ENCODE measurements around the gene AXL. TPM values are rescaled to one million over a fixed set of nuclear protein-coding genes. Genes with fewer than 3 reads are reported as not detected.

The AXL gene
- total RNA-seq, 2 donors from 2014 or later, result 0.74 TPM; not detected in 1

DNA sequence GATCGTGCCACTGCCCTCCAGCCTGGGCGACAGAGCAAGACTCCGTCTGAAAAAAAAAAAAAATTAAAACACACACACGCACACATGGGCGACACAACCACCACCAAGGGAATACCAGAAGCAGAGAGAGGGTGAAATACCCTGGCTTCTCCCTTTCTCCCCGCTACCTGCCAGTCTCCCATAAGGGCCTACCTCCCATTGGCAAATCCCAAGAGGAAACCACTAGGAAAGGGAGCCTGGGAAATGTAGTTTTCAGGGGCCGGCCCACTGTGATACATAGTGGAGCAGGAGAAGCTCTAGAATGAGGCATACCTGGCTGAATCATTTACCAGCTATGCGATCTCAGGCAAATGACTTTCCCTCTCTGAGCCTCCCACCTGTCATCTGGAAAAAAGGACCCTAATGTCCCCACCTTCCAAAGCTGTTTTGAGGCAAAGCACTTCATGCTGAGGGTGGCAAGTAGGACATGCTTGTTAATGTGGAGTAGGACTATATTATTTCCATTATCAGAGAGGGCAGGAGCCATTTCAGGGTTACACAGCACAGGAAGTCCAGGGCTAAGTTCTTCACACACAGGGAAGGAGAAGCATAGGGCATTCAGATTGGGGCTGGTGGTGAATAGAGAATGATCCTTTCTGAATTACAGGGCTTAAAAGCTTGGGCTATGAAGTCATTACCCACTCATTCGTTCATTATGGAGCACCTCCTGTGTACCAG, 30.8 kb downstream of the AXL start:
- DNase-seq (ENCODE audit: low spot score in 2 of 2) (no peak), ATAC-seq (no peak)
- H3K27ac Mint-ChIP-seq, result no peak overlapping the region
- no peaks in the 10 kb centered on the region for H3K36me3 Mint-ChIP-seq
- H3K9me3 Mint-ChIP-seq, result no peaks in the 10 kb centered on the region

DNA sequence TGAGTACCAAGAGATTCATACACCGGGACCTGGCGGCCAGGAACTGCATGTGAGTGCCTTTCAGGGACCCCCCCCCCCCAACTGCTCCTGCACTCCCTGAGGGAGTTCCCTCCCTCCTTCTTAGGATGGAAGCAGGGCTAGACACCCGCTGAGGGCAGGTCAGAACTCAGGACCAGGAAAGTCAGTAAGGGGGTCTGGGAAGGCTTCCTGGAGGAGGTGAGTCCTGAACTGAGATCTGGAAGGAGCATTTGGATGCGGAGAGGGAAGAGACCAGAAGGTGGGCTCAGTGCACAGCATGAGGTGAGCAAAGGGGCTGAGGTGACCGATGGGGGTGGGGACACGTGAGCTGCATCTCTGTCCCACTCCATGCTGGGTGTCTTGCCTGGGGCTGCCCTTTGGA, 34.6 kb downstream of the AXL start:
- DNase-seq (ENCODE audit: low spot score in 2 of 2) (no peak), ATAC-seq (no peak)
- H3K9me3 Mint-ChIP-seq, result no peaks in the 10 kb centered on the region
- no peaks in the 10 kb centered on the region for H3K36me3 Mint-ChIP-seq
- no peak overlapping the region for H3K27ac Mint-ChIP-seq

DNA sequence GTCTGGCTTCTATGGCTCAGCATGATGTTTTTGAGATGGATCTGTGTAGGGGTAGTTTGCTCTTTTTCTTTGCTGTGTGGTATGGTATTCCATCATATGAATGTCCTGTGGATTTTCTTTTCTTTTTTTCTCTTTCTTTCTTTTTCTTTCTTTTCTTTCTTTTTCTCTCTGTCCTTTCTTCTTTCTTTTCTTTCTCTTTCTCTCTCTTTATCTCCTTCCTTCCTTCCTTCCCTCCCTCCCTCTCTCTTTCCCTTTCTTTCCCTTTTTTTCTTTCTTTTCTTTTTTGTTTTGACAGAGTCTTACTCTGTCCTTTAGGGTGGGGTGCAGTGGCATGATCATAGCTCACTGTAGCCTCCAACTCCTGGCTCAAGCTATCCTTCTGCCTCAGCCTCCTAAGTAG, 36.1 kb downstream of the AXL start:
- no peak for DNase-seq (ENCODE audit: low spot score in 2 of 2)
- ATAC-seq, result no peak
- Mint-ChIP-seq H3K36me3 (no peaks in the 10 kb centered on the region), H3K9me3 (no peaks in the 10 kb centered on the region), H3K27ac (peak overlapping the region in 1 of 2 donors; percentile 41)

DNA sequence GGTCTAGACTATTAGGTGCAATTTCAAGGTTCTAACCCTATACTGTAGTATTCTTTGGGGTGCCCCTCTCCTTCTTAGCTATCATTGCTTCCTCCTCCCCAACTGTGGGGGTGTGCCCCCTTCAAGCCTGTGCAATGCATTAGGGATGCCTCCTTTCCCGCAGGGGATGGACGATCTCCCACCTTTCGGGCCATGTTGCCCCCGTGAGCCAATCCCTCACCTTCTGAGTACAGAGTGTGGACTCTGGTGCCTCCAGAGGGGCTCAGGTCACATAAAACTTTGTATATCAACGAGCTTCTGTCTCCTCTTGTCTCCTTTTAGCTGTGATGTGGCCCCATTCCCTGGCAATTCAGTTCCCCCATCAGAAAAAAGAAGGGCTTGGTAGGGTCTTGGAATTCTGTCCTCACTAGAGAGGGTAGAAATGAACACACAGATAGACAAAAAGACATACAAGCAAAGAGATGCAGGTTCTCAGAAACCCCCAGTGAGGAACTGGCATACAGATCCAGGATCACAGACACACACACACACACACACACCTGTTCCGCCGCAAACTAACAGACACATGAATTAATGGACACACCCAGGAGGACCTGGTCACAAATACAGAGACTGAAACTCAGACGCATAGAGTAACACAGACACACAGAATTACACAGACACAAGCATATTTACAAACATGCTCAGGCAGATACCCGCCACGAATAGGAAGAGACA, 42.6 kb downstream of the AXL start:
- Mint-ChIP-seq H3K9me3 (no peaks in the 10 kb centered on the region), H3K36me3 (peaks cover 20 to 25% of the 10 kb centered on the region in 2 donors), H3K27ac (peak overlapping the region; percentile 99 to 100)
- no peak for ATAC-seq
- DNase-seq (ENCODE audit: low spot score in 2 of 2), result peak in 1 of 2 donors; percentile 7

DNA sequence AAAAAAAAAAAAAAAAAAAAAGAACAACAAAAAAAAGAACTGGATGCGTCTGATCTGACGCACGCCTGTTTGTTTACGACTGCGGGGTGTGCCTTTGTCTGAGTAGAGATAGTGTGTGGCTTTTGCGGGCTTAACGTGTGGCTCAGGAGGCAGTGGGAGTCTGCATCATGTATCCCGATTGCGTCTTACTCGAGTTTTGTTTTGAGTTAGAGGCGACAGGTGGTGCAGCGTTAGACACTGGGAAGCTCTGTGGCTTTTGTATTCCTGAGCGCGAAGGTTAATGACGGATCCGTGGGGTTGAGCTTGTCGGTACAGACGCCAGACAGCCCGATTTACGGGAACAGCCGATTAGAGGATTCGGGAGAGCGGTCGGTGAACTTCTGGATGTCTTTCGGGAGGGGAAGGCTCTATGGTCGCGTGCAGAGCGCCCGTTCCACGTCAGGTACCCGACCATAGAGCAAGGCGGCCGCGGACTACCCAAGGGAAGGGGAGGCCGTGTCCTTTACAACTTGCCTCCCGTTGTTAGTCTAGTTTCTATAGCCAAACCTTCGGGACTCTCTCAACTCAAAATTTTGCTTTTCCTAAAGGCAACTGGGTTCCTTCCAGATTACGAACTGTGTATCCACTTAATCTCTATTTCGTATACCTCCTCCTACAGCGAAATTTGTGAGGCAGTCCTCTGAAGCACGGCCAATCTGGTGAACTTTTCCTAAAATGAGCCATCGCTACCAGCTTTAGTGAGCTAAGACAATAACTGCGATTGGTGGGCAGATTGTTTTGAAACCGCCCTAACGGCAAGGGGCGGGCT, 44.2 kb downstream of the AXL start:
- H3K27ac Mint-ChIP-seq, result peak overlapping the region; percentile 99 to 100
- ATAC-seq, result peak; percentile 63 to 65
- H3K36me3 Mint-ChIP-seq, result peaks cover 34 to 41% of the 10 kb centered on the region in 2 donors
- H3K9me3 Mint-ChIP-seq, result no peaks in the 10 kb centered on the region
- peak; percentile 73 to 95 for DNase-seq (ENCODE audit: low spot score in 2 of 2)

DNA sequence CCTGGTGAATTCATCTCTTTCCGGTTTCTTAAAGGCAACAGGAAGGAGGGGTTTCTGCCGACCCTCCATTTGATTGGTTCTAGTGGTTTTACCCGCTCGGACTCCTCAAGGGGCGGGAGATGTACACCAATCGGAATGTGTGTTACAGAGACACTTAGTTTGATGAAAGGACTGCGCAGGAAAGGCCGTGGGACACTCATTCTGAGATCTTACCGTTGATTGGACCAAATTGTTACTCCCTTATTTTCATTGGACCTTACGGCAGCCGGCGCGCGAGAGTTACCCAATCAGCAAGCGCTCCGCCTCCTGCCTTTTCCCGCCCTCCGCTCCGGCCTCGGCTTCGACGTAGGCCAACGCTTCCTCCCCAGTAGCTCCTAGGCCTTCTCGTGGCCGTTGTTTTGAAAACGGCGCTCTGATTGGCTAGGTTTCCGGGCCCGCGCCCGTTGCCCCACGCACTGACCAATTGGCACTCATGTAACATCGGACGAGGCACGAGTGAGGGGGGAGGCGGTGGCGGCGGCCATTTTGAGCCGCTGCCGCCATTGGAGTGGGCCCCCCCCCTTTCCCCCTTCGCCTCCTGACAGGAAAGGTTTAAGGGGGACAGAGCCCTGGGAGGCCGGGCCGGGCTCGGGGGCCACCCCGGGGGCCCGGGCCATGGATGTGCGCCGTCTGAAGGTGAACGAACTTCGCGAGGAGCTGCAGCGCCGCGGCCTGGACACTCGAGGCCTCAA, 45.0 kb downstream of the AXL start, which contains the start of gene HNRNPUL1:
HNRNPUL1 (plus strand) TSS at position 523 of the 731 bp plus-strand sequence; CDS start at position 655, 132 bp downstream.
- ATAC-seq, result peak; percentile 69 to 72
- Mint-ChIP-seq H3K9me3 (no peaks in the 10 kb centered on the region), H3K36me3 (peaks cover 34 to 44% of the 10 kb centered on the region in 2 donors), H3K27ac (peak within 1 kb of the TSS; percentile 100)
- DNase-seq (ENCODE audit: low spot score in 2 of 2), result peak; percentile 100

DNA sequence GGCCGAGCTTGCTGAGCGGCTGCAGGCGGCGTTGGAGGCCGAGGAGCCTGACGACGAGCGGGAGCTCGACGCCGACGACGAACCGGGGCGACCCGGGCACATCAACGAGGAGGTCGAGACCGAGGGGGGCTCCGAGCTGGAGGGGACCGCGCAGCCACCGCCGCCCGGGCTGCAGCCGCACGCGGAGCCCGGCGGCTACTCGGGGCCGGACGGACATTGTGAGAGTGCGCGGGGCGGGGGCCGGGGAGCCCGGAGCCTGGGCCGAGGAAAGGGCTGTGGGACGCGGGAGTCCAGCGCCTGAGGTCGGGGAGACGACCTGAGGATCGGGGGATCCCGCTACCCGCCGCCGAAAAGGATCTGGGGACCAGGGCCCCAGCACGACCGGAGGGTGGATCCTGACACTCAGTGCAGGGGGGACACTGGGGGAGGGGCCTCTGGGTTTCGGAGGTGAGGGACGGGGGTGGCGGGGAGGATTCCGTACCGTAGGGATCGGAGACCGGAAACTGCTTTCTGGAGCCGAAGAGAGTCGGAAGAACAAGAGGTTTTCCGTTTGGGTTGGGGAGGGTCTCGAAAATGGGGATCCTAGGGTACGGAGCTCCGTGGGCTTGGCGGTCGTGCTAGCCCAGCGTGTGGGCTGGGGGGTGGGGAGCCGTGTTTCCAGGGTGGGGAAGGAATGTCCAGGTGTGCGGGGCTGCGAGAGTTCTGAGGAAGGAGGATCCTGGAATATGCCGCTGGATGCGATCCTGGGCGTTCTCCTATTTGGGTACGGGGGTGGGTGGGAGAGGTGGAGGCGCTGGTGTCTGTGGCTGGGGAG, 45.8 kb downstream of the AXL start:
- Mint-ChIP-seq H3K36me3 (peaks cover 34 to 44% of the 10 kb centered on the region in 2 donors), H3K27ac (peak overlapping the region; percentile 100), H3K9me3 (no peaks in the 10 kb centered on the region)
- DNase-seq (ENCODE audit: low spot score in 2 of 2), result peak in 1 of 2 donors; percentile 51
- no peak for ATAC-seq

DNA sequence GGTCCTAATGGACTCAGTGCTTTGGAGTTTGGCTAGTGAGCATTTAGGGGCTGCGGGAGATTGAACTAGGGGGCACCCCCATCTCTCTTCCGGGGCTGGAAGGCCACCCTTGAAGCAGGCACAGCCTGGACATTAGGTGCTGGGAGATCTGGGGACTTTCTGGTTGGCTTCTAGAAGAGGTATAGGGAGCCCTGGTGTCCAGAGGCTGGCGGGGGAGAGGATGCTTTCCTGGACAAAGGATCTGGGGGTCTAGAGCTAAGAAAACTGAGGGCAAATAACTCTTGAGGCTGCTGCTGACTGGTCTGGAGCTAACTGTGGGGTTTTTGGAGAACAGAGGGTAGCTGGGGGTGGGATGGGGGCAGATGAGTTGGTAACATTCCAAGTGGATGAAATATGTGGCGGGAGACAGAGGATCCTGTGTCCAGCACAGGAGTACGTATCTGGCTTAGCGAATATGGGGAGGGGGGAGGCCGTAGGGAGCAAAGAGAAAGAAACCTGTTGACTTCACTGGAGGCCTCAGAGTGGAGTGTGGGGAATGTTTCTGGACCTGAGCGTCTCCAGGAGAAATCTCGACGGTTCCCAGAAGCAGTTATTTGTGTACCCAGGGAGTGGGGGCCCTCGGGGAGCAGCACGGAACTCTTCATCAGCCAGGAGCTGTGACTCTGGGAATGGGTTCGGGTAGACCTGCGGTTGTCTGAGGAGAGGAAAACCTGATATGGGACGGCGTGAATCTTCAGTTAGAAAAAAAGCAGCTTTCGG, 46.6 kb downstream of the AXL start:
- peaks cover 34 to 44% of the 10 kb centered on the region in 2 donors for H3K36me3 Mint-ChIP-seq
- no peaks in the 10 kb centered on the region for H3K9me3 Mint-ChIP-seq
- DNase-seq (ENCODE audit: low spot score in 2 of 2), result peak in 1 of 2 donors; percentile 19
- no peak for ATAC-seq
- peak overlapping the region; percentile 100 for H3K27ac Mint-ChIP-seq

DNA sequence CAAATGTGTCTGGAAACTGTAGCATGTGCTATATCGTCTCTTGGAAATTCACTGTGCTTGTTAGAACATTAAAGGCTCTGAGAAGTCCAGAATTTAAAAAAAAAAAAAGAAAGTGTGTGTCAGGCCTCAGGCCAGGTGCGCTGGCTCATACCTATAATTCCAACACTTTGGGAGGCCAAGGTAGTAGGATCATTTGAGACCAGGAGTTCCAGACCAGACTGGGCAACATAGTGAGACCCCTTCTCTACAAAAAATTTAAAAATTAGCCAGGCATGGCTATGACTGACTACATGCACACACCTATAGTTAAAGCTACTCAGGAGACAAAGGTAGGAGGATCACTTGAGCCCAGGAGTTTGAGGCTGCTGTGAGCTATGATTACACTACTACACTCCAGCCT, 50.0 kb downstream of the AXL start:
- ATAC-seq (no peak), DNase-seq (ENCODE audit: low spot score in 2 of 2) (no peak)
- Mint-ChIP-seq H3K27ac (no peak overlapping the region), H3K36me3 (peaks cover 59 to 69% of the 10 kb centered on the region in 2 donors), H3K9me3 (no peaks in the 10 kb centered on the region)

DNA sequence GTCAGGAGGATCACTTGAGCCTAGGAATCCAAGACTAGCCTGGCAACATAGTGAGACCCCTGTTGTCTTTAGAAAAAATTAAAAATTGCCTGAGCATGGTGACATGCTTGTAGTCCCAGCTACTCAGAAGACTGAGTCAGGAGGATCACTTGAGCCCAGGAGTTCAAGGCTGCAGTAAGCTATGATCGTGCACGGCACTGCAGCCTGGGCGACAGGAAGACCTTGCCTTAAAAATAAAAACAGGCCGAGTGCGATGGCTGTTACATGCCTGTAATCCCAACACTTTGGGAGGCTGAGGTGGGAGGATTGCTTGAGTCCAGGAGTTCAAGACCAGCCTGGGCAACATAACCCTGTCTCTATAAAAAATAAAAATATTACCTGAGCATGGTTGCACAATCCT, 50.5 kb downstream of the AXL start:
- Mint-ChIP-seq H3K36me3 (peaks cover 63 to 74% of the 10 kb centered on the region in 2 donors), H3K27ac (no peak overlapping the region), H3K9me3 (no peaks in the 10 kb centered on the region)
- DNase-seq (ENCODE audit: low spot score in 2 of 2) (no peak), ATAC-seq (no peak)

DNA sequence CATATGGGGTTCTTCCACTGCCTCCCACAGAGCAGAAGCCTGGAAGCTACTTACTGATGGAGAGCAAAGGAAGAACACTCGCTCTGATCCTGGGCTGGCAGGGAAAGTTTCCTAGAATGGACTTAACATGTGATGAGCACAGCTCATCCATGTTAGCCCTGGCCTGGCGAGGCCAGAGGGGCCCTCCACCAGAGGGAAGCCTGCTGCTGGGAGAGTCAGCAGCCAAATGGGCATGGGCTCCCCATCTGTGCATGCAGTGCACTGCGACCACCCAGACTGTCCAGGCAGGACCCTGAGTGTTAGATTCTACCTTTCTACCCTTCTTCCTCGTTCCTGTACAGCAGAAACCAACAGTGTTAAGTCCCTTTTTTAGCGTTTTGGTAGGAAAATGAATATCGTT, 54.1 kb downstream of the AXL start:
- peaks cover 38 to 54% of the 10 kb centered on the region in 2 donors for H3K36me3 Mint-ChIP-seq
- DNase-seq (ENCODE audit: low spot score in 2 of 2) (no peak), ATAC-seq (no peak)
- H3K27ac Mint-ChIP-seq, result no peak overlapping the region
- H3K9me3 Mint-ChIP-seq, result no peaks in the 10 kb centered on the region

DNA sequence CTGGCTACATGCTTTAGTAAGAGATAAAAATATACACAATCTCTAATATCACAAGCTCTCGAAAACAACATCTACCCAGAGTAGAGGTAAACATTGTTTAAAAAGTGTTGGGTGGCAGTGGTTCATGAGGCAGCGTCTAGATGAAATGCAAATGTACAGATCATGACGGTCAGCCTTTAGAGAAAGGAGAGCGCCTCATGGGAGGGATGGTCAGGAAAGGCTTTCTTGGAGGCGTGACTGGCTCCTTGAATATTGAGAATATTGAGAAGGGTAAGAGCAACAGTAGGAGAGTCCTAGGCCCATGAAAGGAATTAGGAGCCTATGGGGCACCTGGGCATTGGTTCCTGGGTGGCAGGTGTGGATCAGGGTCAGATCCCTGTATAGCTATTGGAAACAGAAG, 55.8 kb downstream of the AXL start:
- ATAC-seq (no peak), DNase-seq (ENCODE audit: low spot score in 2 of 2) (no peak)
- H3K36me3 Mint-ChIP-seq, result peaks cover 51 to 61% of the 10 kb centered on the region in 2 donors
- no peaks in the 10 kb centered on the region for H3K9me3 Mint-ChIP-seq
- peak overlapping the region; percentile 29 to 90 for H3K27ac Mint-ChIP-seq

DNA sequence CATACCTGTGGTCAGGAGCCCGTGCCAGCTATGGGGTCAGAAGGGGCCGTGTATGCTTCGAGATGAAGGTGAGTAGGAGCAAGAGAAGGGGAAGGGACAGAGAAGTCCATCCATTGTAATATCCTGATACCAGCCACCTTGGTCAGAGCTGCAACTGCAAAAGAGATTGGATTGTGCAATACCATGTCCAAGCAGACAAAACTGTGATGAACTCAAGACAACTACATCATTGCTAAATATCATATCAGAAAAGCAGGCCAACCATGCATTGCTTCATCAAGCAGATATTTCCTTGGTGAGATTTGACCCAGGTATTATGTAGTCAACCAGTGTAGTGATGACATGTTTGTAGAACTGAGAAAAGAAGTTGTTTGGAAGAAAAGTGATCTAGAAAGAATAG, 57.2 kb downstream of the AXL start:
- ATAC-seq, result no peak
- no peak overlapping the region for H3K27ac Mint-ChIP-seq
- H3K36me3 Mint-ChIP-seq, result peaks cover 60 to 66% of the 10 kb centered on the region in 2 donors

DNA sequence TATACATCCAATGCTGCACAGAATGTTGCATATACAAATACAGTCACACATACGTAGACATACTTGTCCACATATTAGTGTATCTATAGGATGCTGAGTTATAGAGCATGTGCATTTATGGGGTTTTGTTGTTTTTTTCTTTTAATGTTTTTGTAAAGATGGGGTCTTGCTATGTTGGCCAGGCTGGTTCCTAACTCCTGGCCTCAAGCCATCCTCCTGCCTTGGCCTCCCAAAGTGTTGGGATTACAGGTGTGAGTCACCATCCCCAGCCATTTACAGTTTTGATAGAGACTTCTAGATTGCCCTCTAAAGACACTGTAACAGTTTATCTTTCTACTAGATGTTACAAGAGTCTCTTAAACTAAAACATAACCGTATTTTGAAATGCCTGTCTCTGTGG, 59.5 kb downstream of the AXL start:
- H3K36me3 Mint-ChIP-seq, result peaks cover 44 to 50% of the 10 kb centered on the region in 2 donors
- H3K9me3 Mint-ChIP-seq, result no peaks in the 10 kb centered on the region
- no peak overlapping the region for H3K27ac Mint-ChIP-seq
- DNase-seq (ENCODE audit: low spot score in 2 of 2) (no peak), ATAC-seq (no peak)

More for the DNA sequence above, 57.2 kb downstream of the AXL start:
- DNase-seq (ENCODE audit: low spot score in 2 of 2), result no peak
- no peaks in the 10 kb centered on the region for H3K9me3 Mint-ChIP-seq

All from activated naive CD4-positive, alpha-beta T cell treated with anti-CD3 and anti-CD28 coated beads, Interleukin-2, amount 50 U/mL, for 72 hours (primary cell).